HUDEP-2 (cell line): ENCODE measurements around the gene MROH7.
A peak's percentile ranks its signal among the peaks of the same experiment; 100 is the strongest.

Source experiments
- DNase-seq, 76 experiments: peaks; one replicate each; lab custom pipeline; 2025; ENCODE audit not compliant: unreplicated experiment in 76 of 76; lab: John Stamatoyannopoulos, UW

Gene MROH7

DNA sequence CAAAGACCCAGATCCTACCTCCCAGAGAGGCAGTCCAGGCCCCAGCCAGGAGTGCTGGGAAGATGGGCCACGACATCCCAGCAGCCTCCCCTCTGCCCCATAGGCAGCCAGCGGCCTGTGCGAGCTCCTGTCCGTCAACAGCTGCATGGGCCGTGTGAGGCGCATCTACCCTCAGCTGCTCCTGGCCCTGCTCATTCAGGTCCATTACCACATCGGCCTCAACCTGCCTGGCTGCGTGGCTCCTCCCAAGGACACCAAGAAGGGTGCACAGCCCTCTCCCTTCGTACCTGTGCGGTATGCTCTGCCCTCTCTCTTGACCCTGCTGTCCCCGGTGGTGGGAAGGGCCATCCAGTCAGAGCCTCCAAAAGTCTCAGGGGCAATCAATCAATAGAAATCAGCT is 44.6 kb downstream of the MROH7 start:
- no peak for DNase-seq

DNA sequence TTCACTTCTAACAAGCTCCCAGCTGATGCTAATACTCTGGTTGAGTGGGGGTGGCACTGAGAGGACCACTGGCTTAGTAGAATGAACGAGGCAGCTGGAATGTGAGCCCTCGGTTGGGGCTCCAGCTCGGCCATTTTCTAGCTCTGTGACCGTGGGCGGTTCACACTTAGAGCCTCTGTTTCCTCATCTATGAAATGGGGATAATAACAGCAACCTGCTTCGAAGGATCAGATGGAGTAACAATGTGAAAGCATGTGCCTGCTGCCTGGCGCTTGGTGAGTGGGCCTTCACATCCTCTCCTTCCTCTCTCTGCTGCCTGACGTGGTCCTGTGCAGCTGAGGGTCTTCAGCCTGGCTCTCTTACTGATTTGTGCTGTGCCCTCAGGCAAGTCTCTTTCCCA is 53.2 kb downstream of the MROH7 start:
- DNase-seq = no peak

DNA sequence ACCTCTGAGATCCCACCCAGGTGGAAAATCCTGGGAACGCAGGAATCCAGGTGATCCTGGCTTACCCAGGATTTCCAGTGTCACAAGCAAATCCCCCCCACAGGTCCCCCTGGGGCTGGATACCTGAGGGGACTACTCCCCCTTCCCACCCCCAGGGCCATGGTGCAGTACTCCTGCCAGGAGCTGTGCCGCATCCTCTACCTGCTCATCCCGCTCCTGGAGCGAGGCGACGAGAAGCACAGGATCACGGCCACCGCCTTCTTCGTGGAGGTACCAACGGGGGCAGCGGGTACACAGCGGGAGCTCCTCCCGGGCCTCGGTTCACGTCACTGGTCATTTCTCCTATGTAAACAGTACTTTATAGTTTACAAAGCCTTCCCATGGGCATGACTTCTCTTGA is 53.6 kb downstream of the MROH7 start:
- no peak for DNase-seq

DNA sequence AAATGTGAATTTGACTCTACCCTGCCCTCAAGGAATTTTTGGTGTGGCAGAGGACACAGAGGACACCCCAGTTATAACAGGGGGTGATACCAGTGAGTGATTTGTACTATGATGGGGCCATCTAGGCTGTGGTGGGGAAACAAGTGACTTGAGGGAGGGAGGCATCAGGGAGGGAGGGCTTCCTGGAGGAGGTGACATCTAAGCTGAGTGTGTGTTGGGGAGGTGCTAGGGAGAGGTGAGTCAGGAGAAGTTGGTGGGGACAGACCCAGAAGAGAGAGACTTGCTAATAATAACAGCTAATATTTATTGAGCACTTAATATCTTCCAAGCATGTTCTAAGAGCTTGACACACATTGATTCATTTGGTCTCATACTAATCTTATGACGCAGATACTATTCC is 54.2 kb downstream of the MROH7 start:
- DNase-seq = no peak

DNA sequence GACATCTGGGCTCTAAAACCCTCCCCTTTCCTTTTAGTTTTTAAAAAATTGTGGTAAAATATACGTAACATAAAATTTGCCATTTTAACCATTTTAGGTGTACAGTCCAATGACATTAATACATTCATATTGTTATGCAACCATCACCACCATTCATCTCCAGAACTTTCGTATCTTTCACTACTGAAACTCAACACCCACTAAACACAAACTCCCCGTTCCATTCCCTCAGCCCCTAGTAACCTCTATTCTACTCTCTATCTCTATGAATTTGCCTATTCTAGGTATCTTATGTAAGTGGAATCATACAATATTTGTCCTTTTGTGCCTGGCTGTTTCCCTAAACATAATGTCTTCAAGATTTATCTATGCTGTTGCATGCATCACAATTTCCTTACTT is 54.7 kb downstream of the MROH7 start:
- no peak for DNase-seq

DNA sequence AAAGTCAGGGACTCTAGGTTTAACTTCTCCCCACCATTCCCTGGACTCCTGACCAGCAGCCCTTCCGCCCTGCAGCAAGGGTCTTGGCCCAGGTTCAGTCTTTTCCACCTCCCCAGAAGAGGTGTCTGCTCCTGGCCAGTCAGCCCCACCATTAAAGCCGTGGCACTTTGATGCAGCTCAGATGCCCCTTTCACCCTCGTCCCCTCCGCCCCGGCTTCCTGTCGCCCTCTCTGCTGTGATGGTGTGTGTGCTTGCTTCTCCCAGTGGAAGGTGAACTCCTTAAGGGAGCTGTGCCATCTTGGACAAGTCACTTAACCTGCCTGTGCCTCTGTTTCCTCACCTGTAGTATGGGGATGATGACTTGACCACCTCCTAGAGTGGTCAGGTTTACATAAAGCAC is 56.3 kb downstream of the MROH7 start:
- DNase-seq = no peak

DNA sequence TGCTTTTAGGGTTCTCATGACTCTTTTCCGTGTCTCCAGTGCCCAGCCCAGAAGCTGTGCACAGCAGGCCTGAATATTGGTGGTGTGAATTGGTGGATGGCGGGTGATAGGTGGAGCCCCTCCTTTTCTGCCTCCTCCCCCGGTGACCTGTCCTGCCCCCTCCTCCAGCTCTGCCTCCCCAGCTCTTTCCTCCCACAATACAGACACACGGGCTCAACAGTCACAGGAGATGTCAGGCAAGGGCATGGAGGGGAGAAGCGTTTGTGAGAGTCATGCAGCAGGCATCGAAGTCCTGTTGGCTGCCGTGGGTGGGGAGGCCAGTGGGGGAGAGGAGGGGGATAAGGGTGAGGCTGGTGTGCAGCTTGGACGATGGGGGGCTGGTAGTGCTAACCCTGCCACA is 56.8 kb downstream of the MROH7 start:
- DNase-seq = no peak

DNA sequence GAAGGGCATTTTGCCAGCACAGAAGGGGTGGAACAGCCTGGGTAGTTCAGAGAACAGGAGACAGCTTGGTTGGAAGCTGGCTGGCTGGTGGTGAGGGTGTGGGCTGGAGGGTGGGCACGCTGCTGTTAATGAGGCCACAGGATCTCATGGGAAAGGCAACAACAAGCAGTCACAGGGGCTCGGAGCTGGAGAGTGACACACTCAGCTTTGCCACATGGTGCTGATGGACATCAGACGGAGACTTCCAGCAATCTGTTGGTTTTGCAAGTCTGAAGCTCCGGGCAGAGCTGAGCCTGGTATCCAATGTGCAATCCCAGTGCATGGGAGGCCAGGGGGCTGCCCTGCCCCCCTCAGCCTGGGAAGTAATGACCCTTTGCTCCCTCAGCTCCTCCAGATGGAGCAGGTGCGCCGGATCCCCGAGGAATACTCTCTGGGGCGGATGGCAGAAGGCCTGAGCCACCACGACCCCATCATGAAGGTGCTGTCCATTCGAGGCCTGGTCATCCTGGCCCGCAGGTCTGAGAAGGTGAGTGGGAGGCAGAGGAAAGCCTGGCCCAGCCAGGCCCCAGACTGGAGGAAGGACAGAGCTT is 58.4 kb downstream of the MROH7 start:
- DNase-seq = no peak

DNA sequence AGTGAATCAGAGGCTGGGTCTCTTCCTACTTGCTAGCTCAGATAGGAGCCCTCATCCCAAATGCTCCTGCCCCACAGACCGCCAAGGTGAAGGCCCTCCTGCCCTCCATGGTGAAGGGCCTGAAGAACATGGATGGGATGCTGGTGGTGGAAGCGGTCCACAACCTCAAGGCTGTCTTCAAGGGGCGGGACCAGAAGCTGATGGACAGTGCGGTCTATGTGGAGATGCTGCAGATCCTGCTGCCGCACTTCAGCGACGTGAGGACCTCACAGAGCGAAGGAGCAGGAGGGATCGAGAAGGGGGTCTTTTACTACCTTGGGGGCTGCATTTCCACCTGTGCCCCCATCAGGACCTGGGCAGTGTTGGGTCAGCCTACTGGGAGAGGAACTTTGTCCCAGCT is 59.5 kb downstream of the MROH7 start:
- no peak for DNase-seq

DNA sequence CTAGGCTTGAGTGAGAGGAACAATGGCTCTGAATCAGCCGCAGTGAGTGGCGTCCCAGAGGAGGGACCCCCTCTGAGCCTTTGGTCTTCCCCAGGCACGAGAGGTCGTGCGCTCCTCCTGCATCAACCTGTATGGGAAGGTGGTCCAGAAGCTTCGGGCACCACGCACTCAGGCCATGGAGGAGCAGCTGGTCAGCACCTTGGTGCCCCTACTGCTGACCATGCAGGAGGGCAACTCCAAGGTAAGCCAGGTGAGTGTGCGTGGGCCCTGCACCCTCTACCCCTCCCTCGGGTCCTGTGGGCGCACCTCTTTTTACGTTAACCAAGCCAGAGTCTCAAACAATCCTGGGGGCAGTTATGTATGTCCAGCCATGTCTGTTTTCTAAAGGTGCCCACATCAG is 60.4 kb downstream of the MROH7 start:
- no peak for DNase-seq

DNA sequence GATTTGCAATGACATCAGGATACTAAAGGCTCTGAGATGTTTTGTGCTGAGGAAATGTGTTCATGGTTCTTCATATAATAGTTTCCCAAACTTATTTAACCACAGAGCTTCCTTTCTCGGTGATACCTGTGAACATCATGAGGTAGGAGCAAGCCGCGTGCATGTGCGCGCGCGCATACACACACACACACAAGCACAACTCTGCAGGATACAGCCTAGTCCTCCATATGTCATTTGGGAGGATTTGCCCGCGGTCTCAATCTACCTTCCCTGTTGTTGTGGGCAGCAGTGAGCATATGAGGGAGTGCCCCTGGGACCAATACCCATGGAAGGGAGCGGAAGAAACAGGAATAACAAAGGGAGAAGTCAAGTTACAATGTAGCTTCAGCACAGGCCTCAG is 61.9 kb downstream of the MROH7 start:
- DNase-seq = no peak

DNA sequence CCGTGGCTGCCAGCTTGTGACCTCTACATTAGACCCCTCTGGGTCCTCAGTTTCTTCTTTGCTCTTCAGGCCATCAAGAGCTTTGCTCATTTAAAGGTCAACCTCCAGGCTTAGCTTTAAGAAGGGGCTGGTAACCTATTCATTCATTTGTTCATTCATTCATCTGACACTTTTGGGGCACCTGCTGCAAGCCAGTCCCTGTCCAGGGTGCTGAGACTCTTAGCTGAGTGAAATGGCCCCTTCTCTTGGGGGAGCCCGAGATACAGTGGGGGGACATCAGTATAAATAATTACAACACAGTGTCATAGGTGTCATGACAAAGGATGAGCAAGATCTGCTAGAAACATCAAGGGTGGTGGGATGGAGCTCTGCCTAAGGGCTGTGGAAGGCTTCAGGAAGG is 63.6 kb downstream of the MROH7 start:
- no peak for DNase-seq

DNA sequence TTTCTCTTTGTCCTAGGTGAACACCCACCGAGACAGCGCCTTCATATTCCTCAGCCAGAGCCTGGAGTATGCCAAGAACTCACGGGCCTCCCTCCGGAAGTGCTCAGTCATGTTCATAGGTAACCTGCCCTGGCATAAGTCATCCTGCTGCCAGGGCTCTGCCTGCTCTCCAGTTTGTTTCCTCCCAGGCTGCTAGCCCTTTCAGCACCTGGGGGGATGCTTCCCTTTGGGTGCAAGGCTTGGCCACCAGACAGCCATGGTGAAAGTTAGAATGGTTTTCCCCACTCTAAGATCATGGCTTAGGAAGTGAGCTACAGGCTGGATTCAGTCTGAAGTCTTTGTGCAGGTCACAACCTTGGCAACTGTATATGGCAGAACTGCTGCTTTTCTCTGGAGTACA is 64.8 kb downstream of the MROH7 start:
- no peak for DNase-seq

DNA sequence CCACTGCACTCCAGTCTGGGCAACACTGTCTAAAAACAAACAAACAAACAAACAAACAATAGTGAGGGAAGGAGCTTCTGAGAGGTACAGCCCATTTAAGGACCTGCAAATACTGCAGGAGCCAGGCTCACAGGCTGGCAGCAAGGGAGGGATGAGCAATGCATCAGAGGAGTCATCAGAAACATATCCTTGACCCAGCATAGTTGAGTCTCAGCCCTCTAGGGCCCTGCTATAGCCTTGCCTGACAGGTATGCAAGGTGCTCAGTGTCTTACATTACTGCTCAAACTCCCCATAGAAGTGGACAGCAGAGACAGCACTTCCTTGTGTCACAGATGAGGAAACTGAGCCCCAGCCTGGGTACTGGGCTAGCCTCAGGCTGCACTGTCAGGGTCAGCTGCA is 66.8 kb downstream of the MROH7 start:
- DNase-seq = no peak

DNA sequence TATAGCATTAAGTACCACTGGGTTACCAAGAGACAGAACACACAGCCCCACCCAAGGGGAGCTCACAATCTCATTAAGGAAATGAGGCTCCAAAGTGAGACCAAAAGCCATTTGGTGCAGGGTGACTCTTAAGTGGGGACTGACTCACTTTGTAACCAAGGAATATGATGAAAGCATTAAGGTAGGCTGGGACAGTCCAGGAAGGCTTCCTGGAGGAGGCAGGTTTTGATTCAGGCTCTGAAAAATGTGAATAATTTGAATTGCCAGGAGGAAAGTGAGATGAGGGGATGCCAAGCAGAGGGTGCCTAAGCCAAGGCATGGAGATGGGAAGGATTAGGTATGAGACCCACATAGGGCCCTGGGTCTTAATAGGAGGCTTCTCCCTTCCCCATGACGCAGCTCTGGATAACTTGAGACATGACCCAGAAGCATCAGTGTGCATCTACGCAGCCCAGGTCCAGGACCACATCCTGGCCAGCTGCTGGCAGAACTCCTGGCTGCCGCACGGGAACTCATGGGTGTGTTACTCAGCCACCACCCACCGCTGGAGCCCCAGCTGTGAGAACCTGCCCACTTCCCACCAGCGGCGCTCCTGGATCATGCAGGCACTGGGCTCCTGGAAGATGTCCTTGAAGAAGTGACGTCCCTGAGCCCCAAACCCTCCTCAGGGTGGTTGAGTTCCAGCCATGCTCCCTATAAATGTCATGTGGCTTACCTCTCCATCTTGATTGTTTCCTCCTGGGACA is 68.1 kb downstream of the MROH7 start:
- no peak for DNase-seq

DNA sequence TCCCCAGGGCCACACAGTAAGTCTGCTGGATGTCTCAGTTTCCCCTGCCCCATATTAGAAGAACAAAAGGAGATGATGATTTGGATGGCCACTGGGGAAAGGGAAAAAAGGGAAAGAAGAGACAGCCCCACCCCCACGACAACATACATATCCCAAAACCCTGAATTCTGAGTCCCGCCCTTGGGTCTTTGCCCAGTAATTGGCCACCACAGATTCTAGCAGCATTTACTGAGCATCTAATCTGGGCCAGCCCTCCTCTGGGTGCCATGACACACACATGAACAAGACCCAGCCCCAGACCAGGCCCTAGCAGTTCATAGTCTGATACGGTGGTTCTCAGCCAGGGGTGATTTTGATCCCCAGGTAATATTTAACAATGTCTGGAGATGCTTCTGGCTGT is 68.8 kb downstream of the MROH7 start:
- DNase-seq = no peak

DNA sequence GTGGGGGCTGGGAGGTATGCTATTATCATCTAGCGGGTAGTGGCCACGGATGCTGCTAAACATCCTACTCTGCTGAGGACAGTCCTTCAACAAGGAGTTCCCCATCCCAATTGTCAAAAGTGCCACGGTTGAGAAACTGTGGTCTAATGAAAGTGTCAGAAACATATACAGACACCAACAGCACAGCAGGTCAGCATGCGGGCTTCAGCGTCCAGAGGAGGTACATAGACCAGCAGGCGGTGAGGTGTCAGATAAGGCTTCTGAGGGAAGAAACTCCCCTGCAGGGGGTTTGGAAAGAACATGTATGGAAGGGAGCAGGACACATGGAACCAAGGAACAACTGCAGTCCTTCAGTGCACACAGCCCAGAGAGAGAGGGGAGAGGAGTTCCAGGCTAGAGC is 69.3 kb downstream of the MROH7 start:
- DNase-seq = no peak

DNA sequence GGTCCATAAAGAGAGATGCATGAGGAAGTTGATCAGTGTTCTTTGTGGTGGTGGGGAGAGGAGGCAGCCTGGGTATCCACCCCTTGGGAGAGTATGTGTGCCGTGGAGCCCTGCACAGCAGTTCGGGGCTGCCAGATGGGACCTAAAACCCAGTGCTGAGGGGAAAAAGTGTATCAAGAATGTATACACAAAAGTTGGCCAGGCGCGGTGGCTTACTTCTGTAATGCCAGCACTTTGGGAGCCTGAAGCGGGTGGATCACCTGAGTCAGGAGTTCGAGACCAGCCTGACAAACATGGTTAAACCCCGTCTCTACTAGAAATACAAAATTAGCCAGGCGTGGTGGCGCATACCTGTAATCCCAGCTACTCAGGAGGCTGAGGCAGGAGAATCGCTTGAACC is 70.0 kb downstream of the MROH7 start:
- no peak for DNase-seq

DNA sequence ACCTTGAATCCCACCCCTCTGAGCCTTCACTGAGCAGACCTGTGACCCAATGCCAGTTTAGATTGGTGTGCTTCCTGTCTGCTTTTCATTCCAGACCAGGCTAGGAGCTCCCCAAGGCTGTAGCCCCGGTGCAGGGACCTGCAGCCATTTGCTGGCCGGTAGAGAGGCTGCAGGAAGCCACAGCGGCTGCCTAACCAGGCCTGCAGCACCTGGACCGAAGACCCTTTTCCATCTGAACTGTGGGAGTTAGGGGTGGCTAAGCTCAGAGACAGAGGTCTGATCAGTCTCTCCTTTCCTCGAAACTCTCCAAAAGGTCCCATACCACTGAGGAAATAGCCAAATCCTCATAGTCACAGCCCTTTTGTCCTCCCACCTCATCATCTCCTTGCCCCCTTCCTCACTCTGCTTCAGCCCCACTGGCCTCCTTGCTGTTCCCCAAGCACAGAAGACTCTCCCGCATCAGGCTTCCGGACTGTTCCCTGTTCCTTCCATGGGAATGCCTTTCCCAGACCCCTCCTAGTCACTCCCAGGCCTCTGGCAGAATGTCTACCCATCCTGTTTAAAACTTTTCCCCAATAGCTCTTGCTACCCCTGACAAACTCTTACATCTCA is 73.4 kb downstream of the MROH7 start:
- no peak for DNase-seq

DNA sequence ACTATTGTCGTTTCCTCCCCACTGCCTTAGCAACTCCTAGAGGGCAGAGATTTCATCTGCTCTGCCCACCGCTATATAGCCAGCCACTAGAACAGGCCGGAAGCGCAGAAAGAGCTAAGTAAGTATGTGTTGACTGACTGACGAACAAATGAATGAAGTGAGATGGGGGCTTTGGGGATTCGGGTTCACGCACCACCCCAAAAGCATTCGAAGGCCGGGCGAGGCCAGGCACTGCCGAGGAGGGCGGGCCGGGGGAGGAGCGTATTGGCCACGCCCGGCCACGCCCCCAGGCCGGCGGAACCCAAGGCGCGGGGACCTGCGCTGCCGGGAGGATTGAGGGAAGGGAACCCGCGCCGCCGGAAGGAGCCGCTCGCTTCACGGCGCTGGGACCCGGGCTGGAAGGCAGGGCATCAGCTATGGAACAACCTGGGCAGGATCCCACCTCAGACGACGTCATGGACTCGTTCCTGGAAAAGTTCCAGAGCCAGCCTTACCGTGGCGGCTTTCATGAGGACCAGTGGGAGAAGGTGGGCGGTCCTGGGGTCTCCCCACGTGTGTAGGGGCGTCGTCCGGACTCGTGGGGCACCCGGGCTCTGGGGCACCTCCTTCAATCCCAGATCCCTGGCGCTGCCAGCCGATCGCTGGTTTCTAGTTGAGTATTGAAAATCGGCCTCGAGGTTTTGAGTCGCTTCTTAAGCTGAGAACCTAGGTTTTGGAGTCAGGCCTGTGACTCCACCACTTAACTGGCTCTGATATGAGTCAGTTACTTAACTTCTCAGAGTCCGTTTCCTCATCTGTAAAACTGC is 74.1 kb downstream of the MROH7 start, which contains the start of gene TTC4:
TTC4 (plus strand) TSS at position 369 of the 806 bp plus-strand sequence; CDS start at position 417, 48 bp downstream.
- peak in 73 of 76 experiments; percentile 8 to 98 (median 65) for DNase-seq

DNA sequence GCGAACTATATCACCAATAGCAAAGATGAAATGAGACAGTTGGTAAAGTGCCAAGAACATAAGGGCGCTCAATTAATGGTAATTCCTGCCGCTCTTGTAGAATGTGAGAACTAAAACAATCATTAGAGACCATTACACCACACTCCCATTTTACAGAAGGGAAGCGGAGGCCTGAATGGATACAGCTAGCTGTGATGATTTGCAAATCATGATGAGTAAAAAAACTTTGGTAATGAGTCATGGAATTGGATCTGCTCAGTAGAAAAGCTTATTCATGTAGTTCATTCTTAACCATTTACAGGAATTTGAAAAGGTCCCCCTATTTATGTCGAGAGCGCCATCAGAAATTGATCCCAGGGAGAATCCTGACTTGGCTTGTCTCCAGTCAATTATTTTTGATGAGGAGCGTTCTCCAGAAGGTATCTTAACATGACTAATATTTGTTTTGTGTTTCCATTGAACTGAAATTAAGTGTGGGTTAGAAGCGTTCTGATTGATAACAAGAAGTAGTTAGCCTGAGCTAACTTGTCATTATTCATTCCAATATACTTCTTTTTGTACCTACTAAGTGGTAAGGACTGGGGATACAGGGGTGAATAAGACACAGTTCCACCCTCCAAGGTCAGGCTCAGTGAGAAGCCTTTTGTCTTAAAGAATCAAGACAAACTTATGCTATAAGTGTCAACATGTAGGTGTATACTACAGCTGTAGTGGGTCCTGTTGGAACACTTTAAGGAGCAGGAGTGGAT is 74.9 kb downstream of the MROH7 start:
- DNase-seq = peak in 4 of 76 experiments; percentile 3 to 39 (median 28)
